Adrenal gland (tissue), 5 donors: ENCODE results near the gene IFT20.

Experiments used
- POLR2A ChIP-seq, 2 donors: fragments of 450-650 bp; IDR thresholded peaks; one replicate each; pipeline ENCODE4 v1.6.1; 2017; ENCODE audit warnings: antibody characterized with exemption in 2 of 2, mild to moderate bottlenecking in 2 of 2, moderate library complexity in 1 of 2
- TF ChIP-seq, protein P1 (sequence below), 6 experiments: fragments of 450-650 bp in 4 of 6; fragments of 200-600 bp in 2 of 6; sonication (generic) in 1 of 6; IDR thresholded peaks; 1 replicate in 5 of 6; 2 replicates in 1 of 6; pipeline versions ENCODE4 v1.5.1 to v1.8.0; 2016 to 2021; ENCODE audit warnings: antibody characterized with exemption in 6 of 6, mild to moderate bottlenecking in 2 of 6, moderate library complexity in 1 of 6
- donor health status: DM: no; HTN: no; CAD: no.

- TF ChIP-seq, protein P1, sequence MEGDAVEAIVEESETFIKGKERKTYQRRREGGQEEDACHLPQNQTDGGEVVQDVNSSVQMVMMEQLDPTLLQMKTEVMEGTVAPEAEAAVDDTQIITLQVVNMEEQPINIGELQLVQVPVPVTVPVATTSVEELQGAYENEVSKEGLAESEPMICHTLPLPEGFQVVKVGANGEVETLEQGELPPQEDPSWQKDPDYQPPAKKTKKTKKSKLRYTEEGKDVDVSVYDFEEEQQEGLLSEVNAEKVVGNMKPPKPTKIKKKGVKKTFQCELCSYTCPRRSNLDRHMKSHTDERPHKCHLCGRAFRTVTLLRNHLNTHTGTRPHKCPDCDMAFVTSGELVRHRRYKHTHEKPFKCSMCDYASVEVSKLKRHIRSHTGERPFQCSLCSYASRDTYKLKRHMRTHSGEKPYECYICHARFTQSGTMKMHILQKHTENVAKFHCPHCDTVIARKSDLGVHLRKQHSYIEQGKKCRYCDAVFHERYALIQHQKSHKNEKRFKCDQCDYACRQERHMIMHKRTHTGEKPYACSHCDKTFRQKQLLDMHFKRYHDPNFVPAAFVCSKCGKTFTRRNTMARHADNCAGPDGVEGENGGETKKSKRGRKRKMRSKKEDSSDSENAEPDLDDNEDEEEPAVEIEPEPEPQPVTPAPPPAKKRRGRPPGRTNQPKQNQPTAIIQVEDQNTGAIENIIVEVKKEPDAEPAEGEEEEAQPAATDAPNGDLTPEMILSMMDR (IDR thresholded peaks at IDR 0.05), result no peak
- no peak for TF ChIP-seq POLR2A (IDR thresholded peaks at IDR 0.05)
Observed at GRCh38 chr17:28313841-28314240, 21.4 kb downstream of the IFT20 start.
